Esophagus squamous epithelium (tissue), 4 donors: ENCODE data around the gene CEP250.

Source experiments
- POLR2A ChIP-seq, 4 donors: fragments of 450-650 bp; IDR thresholded peaks; one replicate each; pipeline ENCODE4 v1.6.1; 2017; ENCODE audit warnings: antibody characterized with exemption in 4 of 4, mild to moderate bottlenecking in 4 of 4, moderate library complexity in 3 of 4
- TF ChIP-seq, protein P1 (sequence below), 6 experiments: fragments of 450-650 bp in 4 of 6; fragments of 200-600 bp in 2 of 6; sonication (generic) in 2 of 6; IDR thresholded peaks; one replicate each; pipeline ENCODE4 v1.5.1; 2016 to 2019; ENCODE audit warnings: antibody characterized with exemption in 6 of 6, mild to moderate bottlenecking in 4 of 6, moderate library complexity in 4 of 6

- TF ChIP-seq, protein P1, sequence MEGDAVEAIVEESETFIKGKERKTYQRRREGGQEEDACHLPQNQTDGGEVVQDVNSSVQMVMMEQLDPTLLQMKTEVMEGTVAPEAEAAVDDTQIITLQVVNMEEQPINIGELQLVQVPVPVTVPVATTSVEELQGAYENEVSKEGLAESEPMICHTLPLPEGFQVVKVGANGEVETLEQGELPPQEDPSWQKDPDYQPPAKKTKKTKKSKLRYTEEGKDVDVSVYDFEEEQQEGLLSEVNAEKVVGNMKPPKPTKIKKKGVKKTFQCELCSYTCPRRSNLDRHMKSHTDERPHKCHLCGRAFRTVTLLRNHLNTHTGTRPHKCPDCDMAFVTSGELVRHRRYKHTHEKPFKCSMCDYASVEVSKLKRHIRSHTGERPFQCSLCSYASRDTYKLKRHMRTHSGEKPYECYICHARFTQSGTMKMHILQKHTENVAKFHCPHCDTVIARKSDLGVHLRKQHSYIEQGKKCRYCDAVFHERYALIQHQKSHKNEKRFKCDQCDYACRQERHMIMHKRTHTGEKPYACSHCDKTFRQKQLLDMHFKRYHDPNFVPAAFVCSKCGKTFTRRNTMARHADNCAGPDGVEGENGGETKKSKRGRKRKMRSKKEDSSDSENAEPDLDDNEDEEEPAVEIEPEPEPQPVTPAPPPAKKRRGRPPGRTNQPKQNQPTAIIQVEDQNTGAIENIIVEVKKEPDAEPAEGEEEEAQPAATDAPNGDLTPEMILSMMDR (IDR thresholded peaks at IDR 0.05): no peak
- TF ChIP-seq POLR2A (IDR thresholded peaks at IDR 0.05): no peak
Observed at GRCh38 chr20:35454881-35455609, at the start of gene CEP250.
